BJ (cell line): Measurements from ENCODE around the gene FAM124B. TPM values are rescaled to one million over a fixed set of nuclear protein-coding genes. Genes with fewer than 3 reads are reported as not detected.

Source experiments
- CTCF ChIA-PET: fragments of 350-600 bp; formaldehyde crosslinking; extraction: SDS; loops from one replicate; lab custom pipeline; 2021; ENCODE audit warnings: antibody characterized with exemption, inconsistent platforms; lab: Yijun Ruan, JAX
- POLR2A ChIA-PET: fragments of 300-600 bp; sonication (Branson Sonifier 250); formaldehyde crosslinking; extraction: SDS; loops from one replicate; lab custom pipeline; 2021; ENCODE audit warnings: antibody characterized with exemption; lab: Charles Lee
- DNase-seq: peaks from one replicate; pipeline ENCODE4 v3.0.0-alpha.2; 2011; ENCODE audit warnings: low read depth
- H3K27me3 ChIP-seq: 2 replicates; pipeline ENCODE4 v1.6.0; 2011; ENCODE audit warnings: low read length; ENCODE audit not compliant: control insufficient read depth, insufficient read depth
- H3K36me3 ChIP-seq: 2 replicates; pipeline ENCODE4 v1.5.1; 2011; ENCODE audit warnings: low read length; ENCODE audit not compliant: control insufficient read depth, insufficient read depth
- H3K4me3 ChIP-seq: 2 replicates; pipeline ENCODE4 v1.5.1; 2011; ENCODE audit warnings: low read depth, mild to moderate bottlenecking, control low read depth, low read length
- CTCF ChIP-seq: IDR thresholded peaks from 2 replicates; pipeline ENCODE4 v1.5.1; 2011; ENCODE audit warnings: low read depth, mild to moderate bottlenecking, control low read depth, inconsistent platforms, low read length, moderate library complexity; ENCODE audit not compliant: insufficient read depth
- polyA plus RNA-seq: library from polyadenylated mRNA; depleted of rRNA; stranded (reverse); fragments of >200 nt; gene quantifications from 2 replicates; pipeline ENCODE4 v1.2.3, GENCODE V29; 2011; rRNA removed

The FAM124B gene
- polyA plus RNA-seq, 1 experiment = 0.04 TPM

- H3K27me3 ChIP-seq = no peaks in the 10 kb centered on the region; the same call in 1 of the 2 replicates
- ChIA-PET CTCF (no interaction called here), POLR2A (no interaction called here)
- DNase-seq = no peak
- no peak overlapping the region for H3K4me3 ChIP-seq
- H3K36me3 ChIP-seq = no peaks in the 10 kb centered on the region
- TF ChIP-seq CTCF = no peak
These were observed 68.0 kb downstream of the FAM124B start for GRCh38 chr2:224333726-224334482.

- ChIA-PET CTCF (interaction anchor here (0.9 to 2.4 kb wide), 3 partner anchors 11 to 361 kb away, joined by 3 to 7 read pairs (median 3); no protein-coding TSS in a partner anchor), POLR2A (no interaction called here)
- Histone ChIP-seq H3K4me3 (no peak overlapping the region), H3K36me3 (no peaks in the 10 kb centered on the region), H3K27me3 (peaks cover 4% of the 10 kb centered on the region)
- TF ChIP-seq CTCF = no peak
- no peak for DNase-seq
These were observed 70.2 kb downstream of the FAM124B start for GRCh38 chr2:224331698-224332097.

GRCh38 chr2:224328798-224329197 lies 73.1 kb downstream of the FAM124B start:
- no peak for DNase-seq
- Histone ChIP-seq H3K4me3 (no peak overlapping the region), H3K36me3 (no peaks in the 10 kb centered on the region), H3K27me3 (peaks cover 5% of the 10 kb centered on the region)
- CTCF ChIA-PET = interaction anchor here (1.0 kb wide), 1 partner anchor 16 kb away, joined by 3 read pairs; no protein-coding TSS in a partner anchor
- POLR2A ChIA-PET = no interaction called here
- no peak for TF ChIP-seq CTCF

Other genes with a start within 250 kb of the FAM124B start
- 12.8 and 30.8 TPM in 2 replicates for gene CUL3, start 183.3 kb upstream of the FAM124B start, polyA plus RNA-seq